Keratinocyte (primary cell): ENCODE measurements around the gene ZNF784.

ENCODE experiments used
- CTCF ChIP-seq, 3 experiments: IDR thresholded peaks in 1 of 3; conservative IDR thresholded peaks in 1 of 3; optimal IDR thresholded peaks in 1 of 3; 2 replicates in 2 of 3; 3 replicates in 1 of 3; pipeline versions ENCODE3 to v1.5.1; 2011; ENCODE audit warnings: low read length in 3 of 3, mild to moderate bottlenecking in 3 of 3, moderate library complexity in 2 of 3, control low read depth in 1 of 3, inconsistent platforms in 1 of 3; ENCODE audit not compliant: insufficient read depth in 2 of 3; ENCODE audit errors: extremely low read depth in 1 of 3
- EZH2 ChIP-seq: IDR thresholded peaks from one replicate; pipeline ENCODE4 v1.6.1; 2012; ENCODE audit warnings: inconsistent platforms, mild to moderate bottlenecking, low read length, moderate library complexity

DNA sequence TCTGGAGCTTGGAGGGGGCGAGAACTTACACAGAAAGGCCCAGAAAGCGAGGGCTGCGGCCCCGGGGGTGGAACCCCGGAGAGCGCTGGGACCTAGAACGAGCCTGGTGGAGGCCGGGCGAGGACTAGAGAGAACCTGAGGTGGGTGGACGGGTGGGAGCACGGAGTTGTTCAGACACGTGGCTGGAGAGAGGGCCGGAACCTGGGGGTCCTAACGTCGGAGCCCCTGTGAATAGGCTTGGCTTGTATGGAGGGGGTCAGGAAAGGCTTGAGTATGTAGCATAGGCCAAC is 19.5 kb upstream of the ZNF784 start:
- TF ChIP-seq EZH2 (no peak), CTCF (optimal IDR thresholded peaks at IDR 0.05 in 1 of 3, IDR thresholded peaks at IDR 0.05 in 1 of 3, conservative IDR thresholded peaks at IDR 0.05 in 1 of 3; ENCODE audit: extremely low read depth in 1 of 3, insufficient read depth in 2 of 3, low read length in 3 of 3) (no peak)
